ENCODE results near the gene ADAMTS8.
A peak's percentile ranks its signal among the peaks of the same experiment; 100 is the strongest.

Gene ADAMTS8

DNA sequence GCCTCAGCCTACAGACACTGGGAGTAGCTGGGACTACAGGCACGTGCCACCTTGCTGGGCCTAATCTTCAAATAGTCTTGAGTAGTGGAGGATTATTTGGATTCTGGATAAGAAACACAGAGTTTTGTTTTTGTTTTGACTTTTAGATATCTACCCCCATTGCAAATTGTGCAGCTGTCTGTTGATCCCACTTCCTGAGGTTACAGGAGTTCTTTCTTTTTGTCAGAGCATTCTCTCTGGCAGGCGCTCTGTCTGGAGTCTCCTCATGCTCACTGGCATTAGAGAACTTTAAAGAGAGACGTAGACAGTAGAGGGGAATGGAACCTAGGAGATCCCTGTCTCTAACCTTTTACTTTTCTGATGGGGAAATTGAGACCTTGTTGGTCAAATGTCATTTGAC is 7.8 kb upstream of the ADAMTS8 start:
- DNase-seq = no peak

DNA sequence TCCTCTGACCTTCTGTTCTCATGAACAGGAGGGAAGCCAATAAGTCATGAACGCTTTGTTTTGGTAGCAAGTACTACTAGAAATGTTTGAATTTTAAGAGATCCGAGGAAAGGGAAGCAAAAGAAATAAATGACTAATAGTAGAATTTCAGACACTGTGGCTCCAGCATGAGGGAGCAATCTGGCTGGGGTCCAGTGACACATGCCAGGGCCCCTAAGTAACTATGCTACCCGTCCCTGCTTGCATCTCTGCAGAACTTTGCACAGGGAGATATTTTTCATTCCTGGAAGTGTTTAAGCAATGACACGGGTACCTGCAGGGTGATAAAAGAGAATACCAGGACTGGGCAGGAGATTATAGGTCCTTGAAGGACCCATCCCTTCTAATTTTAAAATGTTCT is 7.3 kb upstream of the ADAMTS8 start:
- DNase-seq = no peak

DNA sequence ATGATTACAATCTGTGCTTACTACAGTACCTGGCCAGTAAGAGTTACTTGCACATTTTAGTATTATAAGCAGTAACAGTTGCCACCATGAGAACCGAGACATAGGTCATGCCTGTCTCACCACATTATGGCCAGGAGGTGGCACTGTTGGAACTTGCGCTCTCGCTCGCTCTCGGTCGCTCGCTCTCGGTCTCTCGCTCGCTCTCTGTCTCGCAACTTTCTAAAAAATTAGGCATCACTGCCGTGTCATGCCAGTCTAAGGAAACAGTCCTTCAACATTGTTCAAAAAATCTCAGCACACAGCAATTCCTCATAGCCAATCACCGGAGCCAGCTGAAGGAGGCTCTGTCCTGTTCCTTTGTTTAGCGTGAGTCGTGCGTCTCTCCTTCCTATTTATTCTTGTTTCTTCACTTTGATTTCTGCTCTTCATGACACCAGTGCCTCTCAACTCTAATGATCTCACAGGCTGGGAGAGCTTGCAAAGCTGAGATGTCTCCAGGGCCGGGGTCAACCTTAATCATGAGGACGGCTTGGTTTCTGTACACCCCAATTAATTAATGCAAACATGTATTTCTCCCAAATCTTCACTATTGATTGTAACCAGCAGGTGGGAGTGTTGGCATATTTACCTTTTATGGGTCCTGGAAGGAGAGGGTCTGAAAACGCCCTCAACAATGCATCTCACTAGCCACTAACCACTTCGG is 6.3 kb upstream of the ADAMTS8 start:
- DNase-seq = peak; percentile 39 to 49

GRCh38 chr11:130433357-130433756 is 4.9 kb upstream of the ADAMTS8 start:
- DNase-seq = no peak

DNA sequence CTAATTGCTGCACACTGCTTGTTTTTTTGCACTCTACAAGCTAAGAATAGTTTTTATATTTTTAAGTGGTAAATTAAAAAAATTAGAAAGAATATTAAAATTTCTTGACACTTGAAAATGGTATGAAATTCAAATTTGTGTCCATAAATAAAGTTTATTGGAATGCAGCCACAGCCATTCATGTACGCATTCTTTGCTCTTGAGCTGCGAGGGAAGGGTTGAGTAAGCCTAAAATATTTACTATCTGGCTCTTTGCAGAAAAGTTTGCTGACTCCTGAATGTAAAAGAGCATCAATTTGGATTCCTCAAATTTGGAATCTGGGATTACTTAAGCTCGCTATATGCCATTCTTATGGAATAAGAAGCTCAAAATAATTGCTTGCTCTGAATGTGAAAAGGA is 3.4 kb upstream of the ADAMTS8 start:
- DNase-seq = no peak

GRCh38 chr11:130431331-130431773 is 2.9 kb upstream of the ADAMTS8 start:
- peak in 1 of 2 donors; percentile 15 for DNase-seq

- DNase-seq = no peak
These were observed 1.6 kb upstream of the ADAMTS8 start for GRCh38 chr11:130429983-130430382.

DNA sequence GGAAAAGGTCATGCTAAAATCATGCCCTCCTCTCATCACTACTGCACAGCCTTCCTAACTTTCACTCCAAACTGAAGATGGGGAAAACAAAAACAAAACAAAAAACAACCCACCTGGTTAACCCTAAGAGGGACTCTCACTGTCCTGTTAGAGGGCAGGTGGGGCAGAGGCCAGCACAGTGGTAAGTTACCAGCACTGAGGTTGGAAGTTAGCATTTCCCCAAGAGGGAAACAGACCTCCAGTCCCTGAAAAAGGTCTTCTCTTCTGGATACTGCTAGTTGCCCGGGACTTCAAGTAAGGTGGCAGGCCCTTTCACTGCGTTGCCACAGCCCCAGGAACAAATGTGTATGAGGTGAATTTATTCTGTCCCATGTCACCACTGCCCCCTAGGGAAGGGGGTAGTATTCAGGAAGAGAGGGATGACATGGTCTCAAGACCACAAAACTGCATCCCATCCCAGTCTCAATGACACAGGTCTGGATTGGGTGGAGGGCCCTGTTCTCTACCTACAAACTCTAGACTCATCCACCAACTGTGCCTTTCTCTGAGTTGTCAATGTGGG is 792 bp upstream of the ADAMTS8 start:
- no peak for DNase-seq

GRCh38 chr11:130427581-130428315 is 661 bp downstream of the ADAMTS8 start:
- DNase-seq = no peak

GRCh38 chr11:130426837-130427341 is 1.5 kb downstream of the ADAMTS8 start:
- no peak for DNase-seq

- DNase-seq = no peak
These were observed 2.1 kb downstream of the ADAMTS8 start for GRCh38 chr11:130426223-130426836.

DNA sequence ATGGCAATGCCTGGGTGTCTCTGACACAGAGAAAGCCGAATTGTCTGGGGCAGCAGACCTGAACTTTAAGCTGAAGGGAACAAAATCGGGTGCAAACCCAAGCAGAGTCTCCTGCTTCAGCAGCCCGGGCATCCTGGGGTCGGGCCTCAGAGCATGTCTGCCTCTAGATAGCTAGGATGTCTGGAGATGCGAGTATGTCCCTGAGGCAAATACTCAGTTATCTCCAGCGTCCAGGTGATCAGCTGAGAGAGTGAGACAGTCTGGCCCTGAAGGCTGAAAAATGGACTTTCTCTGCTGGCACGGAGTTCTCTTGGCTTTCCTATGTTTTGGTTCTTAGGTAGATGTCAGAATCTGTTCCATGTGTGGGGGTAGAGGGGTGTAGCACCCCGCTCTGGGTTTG is 3.3 kb downstream of the ADAMTS8 start:
- no peak for DNase-seq

DNA sequence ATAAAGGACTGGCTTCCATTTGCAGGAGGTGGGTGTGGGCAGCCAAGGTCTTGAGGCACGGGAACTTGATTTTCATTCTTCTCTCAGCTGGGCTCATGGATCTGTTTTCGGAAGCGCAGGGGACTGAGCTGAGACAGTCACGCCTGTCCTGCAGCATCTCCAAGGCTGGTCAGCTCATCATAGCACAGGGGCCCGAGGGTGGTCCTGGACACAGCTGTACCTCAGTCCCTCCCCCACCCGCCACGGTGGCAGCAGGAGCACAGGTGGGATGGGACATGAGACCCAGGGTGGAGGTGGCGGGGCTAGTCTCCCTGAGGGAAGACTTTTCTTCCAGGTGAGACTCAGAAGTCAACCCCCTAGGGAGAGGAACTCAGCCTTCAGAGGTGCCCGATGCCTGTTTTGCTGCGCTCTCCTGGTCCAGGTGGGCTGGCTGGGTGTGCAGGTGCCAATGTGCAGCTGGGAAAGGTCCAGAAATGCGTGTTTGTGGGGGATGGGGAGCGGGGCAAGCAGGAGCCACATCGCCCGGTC is 3.7 kb downstream of the ADAMTS8 start:
- no peak for DNase-seq

DNA sequence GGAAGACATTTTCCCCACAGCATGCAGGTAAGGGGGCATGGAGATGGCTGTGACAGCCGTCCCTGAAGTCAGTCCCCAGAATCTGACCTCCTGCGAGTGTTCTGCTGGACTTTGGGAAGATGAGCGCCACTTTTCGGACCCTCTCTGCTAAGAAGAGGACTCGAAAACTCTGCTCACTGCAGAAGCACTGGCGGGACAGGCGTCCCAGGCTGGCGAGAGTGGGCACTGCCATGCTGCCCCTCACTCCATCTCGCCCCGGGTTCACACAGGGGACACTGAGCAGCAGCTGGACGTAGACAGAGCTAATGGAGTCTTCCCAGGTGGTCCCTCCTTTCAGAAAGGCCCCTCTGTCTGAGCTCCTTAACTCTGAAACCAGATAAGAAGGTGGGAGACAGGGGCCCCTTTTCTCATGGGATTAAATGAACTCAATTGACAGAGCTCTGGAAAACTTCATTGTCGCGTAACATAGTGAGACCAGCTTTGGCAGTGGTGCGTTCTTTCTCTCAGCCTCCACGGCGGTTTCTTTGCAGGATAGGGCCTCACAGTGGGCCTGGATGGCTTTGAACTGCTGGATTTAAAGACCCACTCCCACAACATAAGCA is 4.8 kb downstream of the ADAMTS8 start:
- DNase-seq = no peak

DNA sequence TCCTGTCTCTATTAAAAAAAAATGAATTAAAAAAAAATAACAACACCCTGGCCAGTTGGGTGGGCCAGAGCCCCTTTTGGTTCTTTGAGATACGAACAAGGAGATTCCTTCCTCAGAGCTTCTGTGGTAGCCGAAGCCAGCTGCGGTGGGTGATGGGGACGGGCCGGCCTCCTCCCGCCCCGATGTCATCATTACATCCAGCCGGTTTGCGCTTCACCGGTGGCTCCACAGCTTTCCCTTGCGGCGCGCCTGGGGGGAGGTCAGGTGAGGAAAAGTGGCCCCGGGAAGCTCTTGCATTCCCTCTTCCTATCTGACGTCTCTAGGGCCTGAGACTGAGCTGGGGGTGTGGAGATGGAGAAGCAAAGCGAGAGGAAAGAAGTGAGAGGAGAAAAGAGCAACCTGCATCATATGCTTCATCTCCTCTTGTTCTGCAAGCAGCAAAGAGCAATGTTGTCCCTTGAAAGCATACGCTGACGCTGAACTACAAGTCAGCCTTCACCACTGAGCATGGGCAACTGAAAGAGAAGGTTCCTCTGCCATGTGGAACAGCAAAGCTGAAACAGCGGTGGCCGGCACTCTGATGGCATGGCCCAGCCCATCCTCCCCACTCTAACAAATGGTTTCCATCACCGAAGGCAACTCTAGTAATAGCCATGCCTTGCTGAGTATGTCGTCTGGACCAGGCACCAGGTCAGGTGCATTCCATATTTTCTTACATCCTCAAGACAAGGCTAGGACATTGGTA is 6.0 kb downstream of the ADAMTS8 start:
- DNase-seq = no peak

DNA sequence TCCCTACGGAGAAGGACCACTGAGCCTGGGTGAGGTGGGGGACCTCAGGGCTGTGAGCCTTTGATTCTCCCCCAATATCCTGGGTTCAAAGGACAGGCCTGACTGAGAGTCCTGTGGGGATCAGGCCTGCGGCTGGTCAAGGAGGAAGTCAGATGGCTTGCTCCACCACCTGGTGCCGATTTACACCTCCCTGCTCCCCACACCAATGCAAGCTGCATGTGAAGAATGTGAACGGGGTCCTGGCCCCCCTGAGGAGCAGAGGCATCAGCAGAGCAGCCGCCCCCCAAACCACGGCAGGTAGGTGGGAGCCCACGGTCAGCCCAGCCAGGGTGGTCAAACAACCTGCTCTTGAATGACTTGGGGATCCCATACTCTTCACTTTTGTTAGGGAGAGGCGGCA is 6.7 kb downstream of the ADAMTS8 start:
- DNase-seq = no peak

DNA sequence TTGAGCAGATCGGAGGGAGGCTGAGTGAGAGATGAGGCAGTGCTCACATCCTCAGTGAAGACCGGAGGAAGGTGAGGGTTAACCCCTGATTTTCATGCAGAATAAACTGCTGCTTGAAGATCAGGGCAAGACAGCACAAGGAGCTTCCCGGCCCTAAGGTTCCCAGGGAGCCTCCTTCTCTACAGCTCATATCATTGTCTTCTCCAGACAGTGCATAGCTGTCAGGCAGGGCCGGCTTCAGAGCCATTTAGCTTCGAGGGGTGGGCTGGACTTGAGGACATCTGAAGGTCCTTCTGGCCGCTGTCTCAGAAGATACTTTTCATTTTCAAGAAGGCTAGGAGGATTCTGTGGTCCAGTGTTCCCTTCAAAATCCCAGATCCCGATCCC is 7.2 kb downstream of the ADAMTS8 start:
- no peak for DNase-seq

DNA sequence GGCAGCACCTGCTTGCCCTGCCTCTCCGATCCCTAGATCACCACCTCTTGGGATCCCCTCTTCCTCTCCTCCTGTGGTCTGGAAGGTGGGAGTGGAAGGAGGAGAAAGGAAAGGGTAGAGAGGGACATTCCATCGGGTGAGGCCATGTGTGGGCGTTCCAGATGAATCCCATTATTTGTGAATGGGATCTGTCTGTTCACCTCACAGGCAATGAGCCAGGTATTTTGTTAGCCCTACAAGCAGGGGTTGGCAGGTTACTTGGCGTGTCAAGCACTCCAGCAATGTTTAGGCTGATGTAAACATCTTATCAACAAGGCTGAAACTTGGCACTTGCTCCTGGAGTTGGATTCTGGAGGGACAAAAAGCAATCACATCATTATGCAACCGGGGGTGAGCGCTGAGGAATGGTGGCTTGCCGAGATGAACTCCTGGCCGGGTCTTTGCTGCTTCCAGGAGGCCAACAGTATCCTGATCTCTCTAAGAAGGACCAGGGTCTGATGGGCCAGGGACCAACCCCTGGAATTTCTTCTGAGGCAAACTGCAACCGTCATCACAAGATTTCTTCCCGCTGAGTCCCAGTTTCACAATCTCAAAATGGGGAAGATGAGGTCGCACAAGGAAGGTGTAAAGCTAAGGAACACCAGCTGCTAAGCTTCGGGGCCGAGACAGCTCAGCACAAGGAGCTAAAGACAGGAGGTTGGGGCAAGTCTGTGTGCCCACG is 7.8 kb downstream of the ADAMTS8 start:
- no peak for DNase-seq

DNA sequence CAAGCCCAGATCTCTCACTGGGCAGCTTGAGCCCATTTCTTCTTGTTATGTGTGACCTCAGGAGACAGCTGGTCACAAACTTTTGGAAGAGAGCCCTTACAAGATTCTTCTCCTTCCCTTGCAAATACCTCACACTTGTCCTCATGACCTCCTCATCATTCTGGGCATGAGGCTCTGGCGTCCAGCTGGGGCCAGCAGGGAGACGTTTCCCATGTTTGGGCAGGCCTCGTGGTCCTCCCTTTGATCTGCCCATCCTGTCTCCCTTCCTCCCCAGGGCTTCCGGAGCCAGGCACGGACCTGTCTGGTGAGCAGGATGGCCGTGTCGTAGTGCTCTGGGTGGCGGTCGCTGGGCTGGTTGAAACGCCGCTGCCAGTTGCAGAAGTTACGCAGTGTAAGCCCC is 9.7 kb downstream of the ADAMTS8 start:
- no peak for DNase-seq

DNA sequence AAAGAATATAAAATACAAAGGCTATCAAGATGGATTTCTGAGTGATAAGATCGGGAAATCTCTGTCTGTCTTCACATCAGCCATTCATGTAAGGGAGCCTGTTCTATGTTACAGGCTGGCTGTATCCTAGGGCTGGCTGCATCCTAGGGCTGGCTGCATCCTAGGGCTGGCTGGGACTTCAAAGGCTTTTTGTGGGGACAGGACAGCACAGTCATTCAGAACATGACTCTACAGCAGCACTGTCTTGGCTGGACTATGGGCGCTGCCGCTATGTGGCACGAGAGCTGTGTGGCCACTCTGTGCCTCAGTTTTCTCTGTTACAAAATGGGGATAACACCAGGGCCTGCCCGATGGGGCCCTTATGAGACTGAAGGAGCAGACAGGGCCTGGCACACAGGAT is 10.2 kb downstream of the ADAMTS8 start:
- DNase-seq = no peak

- DNase-seq = no peak
These were observed 11.5 kb downstream of the ADAMTS8 start for GRCh38 chr11:130416906-130417305.

DNA sequence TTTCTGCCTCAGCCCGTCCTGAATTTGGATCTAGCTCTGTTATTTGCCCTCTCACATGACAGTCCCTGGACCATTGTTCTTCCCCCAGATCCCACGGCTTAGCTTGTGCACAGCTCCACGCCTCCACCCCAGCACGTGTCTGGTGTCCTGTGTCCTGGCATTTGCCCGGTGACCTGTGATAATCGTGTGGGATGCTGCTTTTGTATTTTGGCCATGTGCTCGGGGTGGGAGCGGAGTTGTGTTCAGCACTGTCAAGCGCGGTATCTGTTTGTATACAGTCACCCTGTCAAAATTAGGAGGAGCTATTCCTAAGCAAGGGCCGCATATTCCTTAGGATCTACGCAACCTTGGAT is 11.9 kb downstream of the ADAMTS8 start:
- no peak for DNase-seq

Measured in bone marrow (tissue), 2 donors.